ENCODE measurements around the gene RALA. TPM values are rescaled to one million over a fixed set of nuclear protein-coding genes. Genes with fewer than 3 reads are reported as not detected.

Gene RALA
- total RNA-seq, 4 donors from 2014 or later = 14.0 to 26.8 (median 17.9) TPM

DNA sequence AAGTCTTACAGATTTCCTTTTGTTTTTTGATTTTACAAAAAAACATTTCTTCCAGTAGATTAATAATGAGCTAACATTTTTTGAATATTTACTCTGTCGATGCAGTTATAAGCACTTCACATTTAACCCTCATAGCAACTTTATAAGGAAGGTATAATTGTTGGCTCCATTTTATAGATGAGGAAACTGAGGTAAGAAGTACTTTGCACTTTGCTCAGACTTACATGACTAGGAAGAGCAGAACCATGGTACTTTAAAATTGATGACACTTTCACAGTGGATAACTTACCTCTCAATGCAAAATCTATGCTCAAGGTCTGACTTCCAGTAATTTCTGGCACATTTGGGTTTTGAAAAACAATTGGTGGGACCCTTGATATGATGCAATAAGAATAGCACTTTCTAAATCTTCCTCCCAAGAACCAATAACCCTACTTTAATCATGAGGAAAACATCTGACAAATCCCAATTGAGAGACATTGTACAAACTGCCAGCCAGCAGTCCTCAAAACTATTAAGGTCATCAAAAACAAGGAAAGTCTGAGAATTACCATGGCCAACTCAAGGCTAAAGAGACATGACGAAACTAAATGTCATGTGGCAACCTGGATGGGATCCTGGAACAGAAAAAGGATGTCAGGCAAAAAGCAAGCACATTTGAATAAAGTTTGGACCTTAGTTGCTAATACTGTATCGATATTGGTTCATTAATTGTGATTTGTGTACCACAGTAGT is 72.6 kb downstream of the RALA start:
- ATAC-seq (ENCODE audit: low FRiP score) = no peak
- TF ChIP-seq CTCF (IDR thresholded peaks at IDR 0.05) = no peak
- DNase-seq (ENCODE audit: low spot score) = no peak

- DNase-seq (ENCODE audit: low spot score) = no peak
- ATAC-seq (ENCODE audit: low FRiP score) = no peak
- TF ChIP-seq CTCF (IDR thresholded peaks at IDR 0.05) = no peak
Measured at GRCh38 chr7:39696631-39697030, 73.3 kb downstream of the RALA start.

GRCh38 chr7:39697483-39697882 is 74.1 kb downstream of the RALA start:
- no peak for DNase-seq (ENCODE audit: low spot score)
- no peak for TF ChIP-seq CTCF (IDR thresholded peaks at IDR 0.05)
- ATAC-seq (ENCODE audit: low FRiP score) = no peak

- ATAC-seq (ENCODE audit: low FRiP score) (no peak), DNase-seq (ENCODE audit: low spot score) (no peak)
- TF ChIP-seq CTCF (IDR thresholded peaks at IDR 0.05) = no peak
Measured at GRCh38 chr7:39700165-39700564, 76.8 kb downstream of the RALA start.

- no peak for DNase-seq (ENCODE audit: low spot score)
- ATAC-seq (ENCODE audit: low FRiP score) = no peak
Measured at GRCh38 chr7:39700932-39701331, 77.6 kb downstream of the RALA start.

GRCh38 chr7:39702133-39702532 is 78.8 kb downstream of the RALA start:
- DNase-seq (ENCODE audit: low spot score) (no peak), ATAC-seq (ENCODE audit: low FRiP score) (no peak)
- TF ChIP-seq CTCF (IDR thresholded peaks at IDR 0.05) = no peak

More at GRCh38 chr7:39700932-39701331, 77.6 kb downstream of the RALA start:
- TF ChIP-seq CTCF (IDR thresholded peaks at IDR 0.05) = no peak

DNA sequence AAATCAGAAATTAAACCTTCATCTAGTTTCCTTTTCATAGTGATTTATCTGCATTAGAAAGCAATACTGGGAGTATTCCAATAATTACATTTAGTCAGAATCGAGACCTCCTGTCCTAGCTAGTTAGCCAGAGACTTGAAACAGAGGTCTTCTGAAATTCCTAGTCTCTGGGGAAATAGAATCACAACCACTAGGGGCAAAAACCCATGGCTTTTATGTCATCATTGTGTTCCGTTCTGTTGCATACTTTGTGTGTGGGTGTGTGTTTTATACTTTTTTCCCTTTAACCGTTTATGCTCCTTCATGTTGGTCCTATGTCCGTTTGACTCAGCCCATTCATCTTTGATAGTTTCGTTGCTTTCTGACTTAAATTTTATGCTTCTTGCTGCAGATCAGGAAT is 79.8 kb downstream of the RALA start:
- DNase-seq (ENCODE audit: low spot score) (no peak), ATAC-seq (ENCODE audit: low FRiP score) (no peak)
- TF ChIP-seq CTCF (IDR thresholded peaks at IDR 0.05) = no peak
